Brain microvascular endothelial cell (primary cell): ENCODE results near the gene RASGRF1.

Experiments used
- DNase-seq: peaks from one replicate; pipeline ENCODE4 v3.0.0-alpha.2; 2020
- H3K27ac ChIP-seq: fragments of 250-450 bp; sonication (Bioruptor Pico); 2 replicates; pipeline ENCODE4 v1.5.1; 2020; ENCODE audit warnings: mild to moderate bottlenecking, moderate library complexity
- H3K27me3 ChIP-seq: fragments of 250-450 bp; sonication (Bioruptor Pico); replicated peaks from 2 replicates; pipeline ENCODE4 v1.5.1; 2020; ENCODE audit warnings: mild to moderate bottlenecking
- H3K36me3 ChIP-seq: fragments of 250-450 bp; sonication (Bioruptor Pico); replicated peaks from 2 replicates; pipeline ENCODE4 v1.5.1; 2020; ENCODE audit warnings: mild to moderate bottlenecking
- H3K4me3 ChIP-seq: 2 replicates; pipeline ENCODE4 v1.5.1; 2011; ENCODE audit warnings: low read depth, mild to moderate bottlenecking, control low read depth, low read length, moderate library complexity
- CTCF ChIP-seq: IDR thresholded peaks from 2 replicates; pipeline ENCODE4 v1.5.1; 2011; ENCODE audit warnings: low read depth, mild to moderate bottlenecking, moderate library complexity, low read length, control low read depth, inconsistent platforms; ENCODE audit errors: missing control alignments
- in situ Hi-C: cut with HindIII; loops from 2 replicates; pipeline ENCODE4 v1.10.0; 2017; ENCODE audit warnings: low sequenced_read_pairs, low pct_ligation_motif_present

The RASGRF1 gene

DNA sequence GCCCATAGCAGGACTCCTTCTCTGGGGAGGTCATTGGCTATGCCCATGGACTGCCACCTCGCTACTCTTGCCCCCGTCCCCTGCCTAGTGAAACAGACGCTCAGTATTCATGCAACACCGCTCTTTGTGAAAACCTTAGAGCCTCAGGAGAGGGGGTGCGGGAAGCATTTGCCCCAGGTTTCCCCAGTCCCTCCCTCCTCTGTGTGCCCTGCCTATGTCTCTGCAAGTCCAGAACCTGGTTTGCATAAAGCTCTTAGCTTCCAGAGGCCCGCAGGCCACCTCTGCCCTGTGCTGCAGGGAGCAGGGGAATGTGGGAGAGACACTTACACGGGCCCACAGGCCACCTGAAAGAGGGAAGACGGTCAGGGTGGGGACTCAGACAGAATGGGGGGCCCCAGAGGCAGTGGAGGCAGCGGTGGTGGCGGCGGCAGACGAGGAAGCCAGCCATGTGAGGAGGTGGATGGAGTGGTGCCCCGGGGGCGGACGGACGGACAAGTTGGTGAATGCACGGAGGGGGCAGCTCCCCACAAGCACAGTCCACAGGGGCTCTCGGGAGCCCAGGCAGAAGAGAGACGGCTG, 111.9 kb downstream of the RASGRF1 start:
- Histone ChIP-seq H3K27ac (no peak overlapping the region), H3K36me3 (no peaks in the 10 kb centered on the region), H3K4me3 (no peak overlapping the region), H3K27me3 (no peaks in the 10 kb centered on the region)
- DNase-seq = no peak
- in situ Hi-C loops = no loop called here
- TF ChIP-seq CTCF = no peak

DNA sequence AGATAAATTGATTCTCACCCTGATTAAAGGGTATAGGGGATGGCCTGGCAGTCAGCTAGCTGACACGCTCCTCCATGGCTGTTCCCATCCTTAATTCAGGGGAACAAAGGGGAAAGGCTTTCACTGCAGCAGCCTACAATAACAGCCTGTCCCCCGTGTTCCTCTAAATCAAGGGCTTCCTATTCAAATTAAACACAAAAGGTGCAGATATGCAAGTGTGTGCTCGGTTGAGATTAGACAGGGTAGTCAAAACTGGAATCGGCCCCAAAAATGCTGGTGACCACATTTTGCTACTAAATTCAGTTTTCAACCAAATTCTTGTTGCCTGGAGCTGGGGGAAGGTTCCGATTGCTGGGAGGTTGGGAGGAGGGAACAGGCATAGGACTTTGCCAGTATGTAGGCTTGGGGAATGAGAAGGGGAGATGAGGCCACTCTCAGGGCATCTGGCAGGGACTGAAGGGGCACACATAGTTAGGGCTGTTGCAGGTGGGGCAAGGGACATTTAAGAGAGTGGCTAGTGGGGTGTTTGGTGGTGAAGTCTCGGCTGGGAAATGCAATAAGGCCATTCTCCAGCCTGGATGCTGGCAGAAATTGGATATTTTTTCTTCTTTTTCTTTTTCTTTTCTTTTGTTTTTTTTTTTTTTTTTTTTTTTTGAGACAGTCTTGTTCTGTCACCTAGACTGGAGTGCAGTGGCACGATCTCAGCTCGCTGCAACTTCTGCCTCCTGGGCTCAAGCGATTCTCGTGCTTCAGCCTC, 112.8 kb downstream of the RASGRF1 start:
- no peak for DNase-seq
- no peak for TF ChIP-seq CTCF
- Histone ChIP-seq H3K4me3 (no peak overlapping the region), H3K27me3 (no peaks in the 10 kb centered on the region), H3K27ac (no peak overlapping the region), H3K36me3 (no peaks in the 10 kb centered on the region)
- in situ Hi-C loops = no loop called here

GRCh38 chr15:78977091-78977571, 113.4 kb downstream of the RASGRF1 start:
- DNase-seq = no peak
- no peaks in the 10 kb centered on the region for H3K27me3 ChIP-seq
- in situ Hi-C loops = no loop called here
- no peak overlapping the region for H3K27ac ChIP-seq
- TF ChIP-seq CTCF = no peak
- H3K4me3 ChIP-seq = no peak overlapping the region
- no peaks in the 10 kb centered on the region for H3K36me3 ChIP-seq

DNA sequence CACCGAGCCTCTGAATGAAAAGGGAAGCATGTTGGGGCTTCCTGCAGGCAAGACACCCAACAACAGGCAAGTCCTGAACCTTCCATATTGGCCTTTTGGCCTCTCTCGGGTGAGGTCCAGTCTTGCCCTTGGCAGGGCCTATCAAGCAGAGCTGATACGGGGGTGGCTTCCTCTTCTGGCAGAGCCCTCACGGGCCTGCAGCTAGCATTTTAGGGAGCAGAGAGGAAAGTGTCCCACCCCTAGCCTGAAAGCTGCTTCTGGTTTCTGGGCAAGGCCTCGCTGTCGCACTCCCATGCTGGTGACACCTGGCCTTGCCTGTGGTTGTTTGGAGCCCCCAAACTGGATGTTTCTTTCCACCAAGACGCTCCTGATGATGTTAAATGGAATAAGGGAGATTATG, 113.9 kb downstream of the RASGRF1 start:
- TF ChIP-seq CTCF = no peak
- in situ Hi-C loops = no loop called here
- H3K27me3 ChIP-seq = no peaks in the 10 kb centered on the region
- H3K36me3 ChIP-seq = no peaks in the 10 kb centered on the region
- H3K27ac ChIP-seq = no peak overlapping the region
- no peak for DNase-seq
- no peak overlapping the region for H3K4me3 ChIP-seq

- in situ Hi-C loops = no loop called here
- no peaks in the 10 kb centered on the region for H3K36me3 ChIP-seq
- no peak for TF ChIP-seq CTCF
- no peak for DNase-seq
- H3K27me3 ChIP-seq = no peaks in the 10 kb centered on the region
- H3K27ac ChIP-seq = no peak overlapping the region
- H3K4me3 ChIP-seq = no peak overlapping the region
Observed at GRCh38 chr15:78974272-78974918, 116.2 kb downstream of the RASGRF1 start.
